Activated naive CD8-positive, alpha-beta T cell treated with anti-CD3 and anti-CD28 coated beads, Interleukin-2, amount 10 ng/mL, durations not matched to agents 7 days and 5 days (primary cell): ENCODE measurements around the gene PPP2R2C. TPM values are rescaled to one million over a fixed set of nuclear protein-coding genes. Genes with fewer than 3 reads are reported as not detected.

Source experiments
- ATAC-seq: fragments of 150-1000 bp; cut with Tn5 transposase; one replicate; pipeline ENCODE4 v1.10.0; 2021; ENCODE audit warnings: low read depth, moderate library complexity
- POLR2A ChIA-PET: fragments of 350-600 bp; sonication (Branson Sonifier 250); formaldehyde crosslinking; loops from one replicate; lab custom pipeline; 2021; ENCODE audit warnings: antibody characterized with exemption; lab: Charles Lee
- DNase-seq: peaks from one replicate; pipeline ENCODE4 v3.0.0; 2021
- H3K27ac Mint-ChIP-seq: one replicate; pipeline ENCODE4 v1.8.0; 2022; ENCODE audit warnings: mild to moderate bottlenecking, mixed read lengths
- H3K27me3 Mint-ChIP-seq: one replicate; pipeline ENCODE4 v1.8.0; 2022; ENCODE audit warnings: mild to moderate bottlenecking, moderate library complexity, mixed read lengths
- H3K36me3 Mint-ChIP-seq: one replicate; pipeline ENCODE4 v1.8.0; 2021; ENCODE audit warnings: mild to moderate bottlenecking, mixed read lengths
- H3K4me1 Mint-ChIP-seq: one replicate; pipeline ENCODE4 v1.8.0; 2021; ENCODE audit warnings: mixed read lengths
- H3K4me3 Mint-ChIP-seq: one replicate; pipeline ENCODE4 v1.8.0; 2022; ENCODE audit warnings: mild to moderate bottlenecking, moderate library complexity, mixed read lengths
- H3K9me3 Mint-ChIP-seq: one replicate; pipeline ENCODE4 v1.8.0; 2021; ENCODE audit warnings: mixed read lengths
- total RNA-seq, 2 experiments: library from RNA; stranded (reverse); gene quantifications; one replicate each; pipeline ENCODE4 v1.2.3, GENCODE V29; 2021

Gene PPP2R2C
- total RNA-seq, 2 experiments from 2014 or later, result not detected

DNA sequence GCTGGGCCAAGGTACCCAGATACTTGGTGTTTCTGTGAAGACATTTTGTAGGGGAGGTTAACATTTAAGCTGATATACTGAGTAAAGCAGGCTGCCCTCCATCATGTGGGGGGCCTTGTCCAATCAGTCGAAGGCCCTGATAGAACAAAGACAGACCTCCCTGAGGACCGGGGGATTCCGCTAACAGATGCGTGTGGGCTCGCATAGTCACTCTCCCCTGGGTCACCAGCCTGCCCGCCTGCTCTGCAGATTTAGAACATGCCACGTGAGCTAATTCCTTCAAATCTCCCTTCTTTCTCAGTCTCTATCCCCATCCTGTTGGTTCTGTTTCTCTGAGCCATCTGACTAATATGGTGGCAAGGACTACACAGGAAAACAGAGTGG lies 142.0 kb downstream of the PPP2R2C start:
- peaks cover 25% of the 10 kb centered on the region for H3K27me3 Mint-ChIP-seq
- DNase-seq, result no peak
- no peak for ATAC-seq
- no peak overlapping the region for H3K27ac Mint-ChIP-seq
- POLR2A ChIA-PET, result interaction anchor here (1.3 kb wide), 1 partner anchor 80 kb away, joined by 4 read pairs; no protein-coding TSS in a partner anchor
- no peaks in the 10 kb centered on the region for H3K9me3 Mint-ChIP-seq
- no peak overlapping the region for H3K4me3 Mint-ChIP-seq
- no peaks in the 10 kb centered on the region for H3K36me3 Mint-ChIP-seq
- peaks cover 2% of the 10 kb centered on the region for H3K4me1 Mint-ChIP-seq

GRCh38 chr4:6329478-6330383 lies 142.7 kb downstream of the PPP2R2C start:
- peaks cover 20% of the 10 kb centered on the region for H3K27me3 Mint-ChIP-seq
- H3K27ac Mint-ChIP-seq, result no peak overlapping the region
- ATAC-seq (no peak), DNase-seq (no peak)
- H3K9me3 Mint-ChIP-seq, result no peaks in the 10 kb centered on the region
- H3K4me1 Mint-ChIP-seq, result peaks cover 5% of the 10 kb centered on the region
- POLR2A ChIA-PET, result no interaction called here
- no peaks in the 10 kb centered on the region for H3K36me3 Mint-ChIP-seq
- no peak overlapping the region for H3K4me3 Mint-ChIP-seq

DNA sequence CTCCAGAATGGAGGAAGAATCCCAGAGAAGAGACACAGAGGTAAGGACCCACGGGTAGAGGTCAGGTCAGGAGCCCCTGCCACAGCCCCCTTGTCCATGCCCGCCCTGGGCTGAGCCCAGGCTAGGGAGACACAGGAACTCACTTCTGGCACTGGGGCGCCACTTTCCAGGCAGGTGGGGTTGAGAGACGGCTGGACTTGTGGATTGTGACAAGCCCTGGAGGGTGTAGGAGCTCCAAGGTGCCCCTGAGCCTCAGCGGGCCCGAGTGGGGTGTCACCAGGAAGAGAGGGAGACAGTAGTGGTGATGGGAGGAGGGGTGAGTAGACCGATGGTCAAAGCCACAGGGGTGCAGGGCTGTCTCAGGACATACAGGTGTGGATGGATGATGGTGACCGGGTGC lies 143.9 kb downstream of the PPP2R2C start:
- Mint-ChIP-seq H3K27ac (no peak overlapping the region), H3K4me3 (no peak overlapping the region), H3K36me3 (no peaks in the 10 kb centered on the region), H3K27me3 (peaks cover 29% of the 10 kb centered on the region), H3K9me3 (no peaks in the 10 kb centered on the region), H3K4me1 (peaks cover 6% of the 10 kb centered on the region)
- DNase-seq (no peak), ATAC-seq (no peak)
- POLR2A ChIA-PET, result interaction anchor here (1.3 kb wide), 1 partner anchor 64 kb away, joined by 4 read pairs; no protein-coding TSS in a partner anchor

GRCh38 chr4:6327220-6327917 lies 145.0 kb downstream of the PPP2R2C start:
- POLR2A ChIA-PET, result interaction anchor here (1.0 to 1.3 kb wide), 2 partner anchors 63 to 77 kb away, joined by 3 to 4 read pairs; no protein-coding TSS in a partner anchor
- Mint-ChIP-seq H3K27me3 (peaks cover 33% of the 10 kb centered on the region), H3K36me3 (no peaks in the 10 kb centered on the region)

DNA sequence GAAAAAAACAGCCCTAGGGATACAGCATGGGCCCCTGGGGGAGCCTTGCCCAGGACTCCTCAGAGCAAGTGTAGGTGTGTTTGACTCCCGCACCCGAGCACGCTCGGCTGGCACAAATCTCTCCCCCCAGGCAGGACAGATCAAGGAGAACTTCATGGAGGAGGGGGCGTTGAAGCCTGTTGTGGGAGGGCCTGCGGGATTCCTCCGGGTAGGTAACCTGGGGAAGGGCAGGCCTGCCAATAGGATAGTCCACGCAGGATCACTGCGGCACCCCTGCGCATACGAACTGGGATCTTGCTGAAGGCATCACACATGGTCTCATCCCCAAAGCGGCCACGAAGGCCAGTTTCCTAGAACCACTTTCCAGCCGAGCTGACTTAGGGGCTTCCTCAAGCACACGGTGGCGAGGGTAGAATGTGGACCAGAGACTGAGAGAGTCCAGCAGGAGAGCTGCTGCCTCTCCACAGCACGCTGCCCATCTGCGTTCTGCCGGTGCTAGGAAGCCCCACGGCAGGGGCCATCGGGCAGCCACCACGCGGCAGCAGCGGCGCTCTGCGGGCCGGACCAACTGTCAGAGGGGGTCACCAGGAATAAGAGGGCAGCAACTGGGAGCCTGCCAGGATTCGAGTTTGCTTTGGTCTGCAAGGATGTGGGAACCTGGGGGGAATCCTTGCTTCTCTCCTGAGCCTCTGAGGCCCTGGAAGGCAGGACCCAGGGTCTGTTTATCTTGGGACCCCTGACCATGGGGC lies 145.9 kb downstream of the PPP2R2C start:
- DNase-seq (no peak), ATAC-seq (no peak)
- Mint-ChIP-seq H3K4me3 (no peak overlapping the region), H3K9me3 (no peaks in the 10 kb centered on the region), H3K27me3 (peaks cover 36% of the 10 kb centered on the region), H3K36me3 (no peaks in the 10 kb centered on the region), H3K4me1 (peaks cover 10% of the 10 kb centered on the region), H3K27ac (no peak overlapping the region)
- POLR2A ChIA-PET, result no interaction called here

More at GRCh38 chr4:6327220-6327917, 145.0 kb downstream of the PPP2R2C start:
- no peaks in the 10 kb centered on the region for H3K9me3 Mint-ChIP-seq
- ATAC-seq, result peak; percentile 73
- peaks cover 10% of the 10 kb centered on the region for H3K4me1 Mint-ChIP-seq
- no peak overlapping the region for H3K27ac Mint-ChIP-seq
- H3K4me3 Mint-ChIP-seq, result no peak overlapping the region
- DNase-seq, result peak; percentile 86

DNA sequence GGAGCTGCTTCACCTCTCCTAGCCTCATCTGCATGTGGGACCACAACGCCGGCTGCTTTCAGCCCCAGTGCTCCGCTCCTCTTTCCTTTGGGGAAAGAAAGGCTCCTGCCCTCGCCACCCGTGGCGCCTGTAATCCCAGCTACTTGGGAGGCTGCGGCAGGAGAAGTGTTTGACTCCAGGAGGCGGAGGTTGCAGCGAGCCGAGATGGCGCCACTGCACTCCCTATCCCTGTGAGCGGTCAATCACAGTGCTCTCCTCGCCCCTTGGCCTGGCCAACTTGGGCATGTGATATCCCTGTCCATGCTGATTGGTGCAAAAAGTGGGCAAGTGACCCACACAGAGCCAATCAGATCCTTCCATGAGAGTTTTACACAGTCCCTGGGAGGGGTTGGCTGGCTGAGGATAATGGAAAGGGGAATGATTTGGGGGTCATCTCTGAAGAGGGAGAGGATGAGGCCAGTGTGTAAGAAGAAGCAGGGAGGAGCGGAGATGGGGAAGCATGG lies 146.6 kb downstream of the PPP2R2C start:
- no peaks in the 10 kb centered on the region for H3K9me3 Mint-ChIP-seq
- H3K4me1 Mint-ChIP-seq, result peaks cover 10% of the 10 kb centered on the region
- ATAC-seq (no peak), DNase-seq (no peak)
- H3K4me3 Mint-ChIP-seq, result no peak overlapping the region
- no peak overlapping the region for H3K27ac Mint-ChIP-seq
- H3K27me3 Mint-ChIP-seq, result peaks cover 34% of the 10 kb centered on the region
- POLR2A ChIA-PET, result no interaction called here
- H3K36me3 Mint-ChIP-seq, result no peaks in the 10 kb centered on the region

DNA sequence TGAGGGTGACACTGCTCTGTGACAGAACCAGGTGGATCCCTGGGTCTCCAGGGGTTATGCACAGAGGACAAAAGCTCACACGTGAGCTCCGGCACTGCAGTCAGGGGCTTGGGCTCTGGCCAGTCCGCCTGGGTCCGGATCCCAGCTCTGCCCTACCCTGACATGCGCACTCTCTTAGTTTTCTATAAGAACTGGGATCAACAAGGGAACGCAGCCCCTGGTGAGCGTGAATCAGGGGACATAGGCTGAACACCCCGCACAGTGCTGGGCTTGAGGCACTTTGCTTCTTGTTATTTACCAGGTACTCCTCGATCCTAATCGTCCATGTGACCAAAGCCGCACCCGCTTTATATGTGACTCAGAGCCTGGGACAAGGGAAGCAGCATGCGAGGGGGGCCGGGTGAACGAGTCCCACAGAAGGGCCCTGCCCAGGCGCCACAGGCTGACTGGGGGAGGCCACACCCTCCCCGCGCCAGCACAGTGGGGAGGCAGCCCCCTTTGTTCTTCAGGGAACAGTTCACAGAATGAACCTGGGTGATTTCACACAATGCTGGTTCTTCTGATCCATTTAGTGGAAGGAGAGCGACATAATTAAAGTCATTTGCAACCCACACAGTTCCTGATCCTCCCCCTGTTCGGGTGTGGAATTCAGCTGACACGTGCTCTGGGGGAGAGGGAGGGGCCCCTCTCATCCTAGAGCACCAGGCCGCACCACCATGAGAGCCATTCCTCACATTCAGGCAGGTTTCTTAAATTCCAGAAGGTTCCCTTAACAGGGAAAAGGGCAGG lies 147.2 kb downstream of the PPP2R2C start:
- Mint-ChIP-seq H3K4me3 (no peak overlapping the region), H3K9me3 (no peaks in the 10 kb centered on the region), H3K27ac (no peak overlapping the region), H3K4me1 (peaks cover 11% of the 10 kb centered on the region), H3K27me3 (peaks cover 34% of the 10 kb centered on the region), H3K36me3 (no peaks in the 10 kb centered on the region)
- ATAC-seq, result peak; percentile 11
- POLR2A ChIA-PET, result no interaction called here
- no peak for DNase-seq

GRCh38 chr4:6324461-6324998 lies 147.9 kb downstream of the PPP2R2C start:
- ATAC-seq (no peak), DNase-seq (no peak)
- H3K27me3 Mint-ChIP-seq, result peaks cover 33% of the 10 kb centered on the region
- H3K4me3 Mint-ChIP-seq, result peak overlapping the region; percentile 44
- POLR2A ChIA-PET, result no interaction called here
- no peaks in the 10 kb centered on the region for H3K9me3 Mint-ChIP-seq
- H3K4me1 Mint-ChIP-seq, result peaks cover 11% of the 10 kb centered on the region
- no peaks in the 10 kb centered on the region for H3K36me3 Mint-ChIP-seq
- H3K27ac Mint-ChIP-seq, result no peak overlapping the region

DNA sequence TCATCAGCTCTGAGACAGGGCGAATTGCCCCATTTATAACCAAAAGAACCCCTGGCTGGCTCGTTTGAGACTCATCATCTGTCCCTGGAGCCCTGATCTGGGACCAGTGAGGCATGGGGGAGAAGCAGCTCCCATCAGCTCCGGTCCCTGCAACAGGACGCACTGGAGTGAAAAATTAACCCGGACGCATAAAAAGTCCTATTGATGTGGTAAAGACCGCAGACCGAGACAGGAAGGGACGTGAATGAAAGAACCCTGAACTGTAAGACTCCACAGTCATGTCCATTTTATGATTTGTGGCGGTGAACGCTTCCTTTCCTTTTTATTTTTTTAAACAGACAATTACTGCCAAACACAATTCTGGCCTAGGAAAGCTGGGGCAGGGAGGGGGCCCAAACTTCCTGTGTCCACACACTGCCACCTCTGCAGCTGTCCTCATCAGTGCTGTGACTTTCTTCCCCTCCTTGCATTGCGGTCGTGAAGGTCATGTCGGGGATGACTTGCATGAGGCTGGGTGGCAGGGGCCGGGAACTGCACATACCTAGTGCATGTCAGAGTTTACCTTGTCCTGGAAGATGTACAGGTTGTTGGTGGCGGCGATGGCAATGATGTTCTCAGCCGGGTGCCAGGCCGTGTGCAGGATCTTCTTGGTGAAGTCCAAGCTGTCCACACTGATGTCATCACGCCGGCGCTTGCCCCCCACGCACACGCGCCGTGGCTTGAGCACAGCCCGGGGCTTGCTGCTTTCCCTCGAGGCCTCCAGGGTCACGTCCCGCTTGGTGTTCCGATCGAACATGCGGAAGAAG lies 149.4 kb downstream of the PPP2R2C start:
- no peaks in the 10 kb centered on the region for H3K36me3 Mint-ChIP-seq
- no peak for DNase-seq
- H3K27ac Mint-ChIP-seq, result no peak overlapping the region
- H3K9me3 Mint-ChIP-seq, result no peaks in the 10 kb centered on the region
- H3K4me3 Mint-ChIP-seq, result no peak overlapping the region
- POLR2A ChIA-PET, result no interaction called here
- ATAC-seq, result no peak
- peaks cover 11% of the 10 kb centered on the region for H3K4me1 Mint-ChIP-seq
- H3K27me3 Mint-ChIP-seq, result peaks cover 23% of the 10 kb centered on the region

DNA sequence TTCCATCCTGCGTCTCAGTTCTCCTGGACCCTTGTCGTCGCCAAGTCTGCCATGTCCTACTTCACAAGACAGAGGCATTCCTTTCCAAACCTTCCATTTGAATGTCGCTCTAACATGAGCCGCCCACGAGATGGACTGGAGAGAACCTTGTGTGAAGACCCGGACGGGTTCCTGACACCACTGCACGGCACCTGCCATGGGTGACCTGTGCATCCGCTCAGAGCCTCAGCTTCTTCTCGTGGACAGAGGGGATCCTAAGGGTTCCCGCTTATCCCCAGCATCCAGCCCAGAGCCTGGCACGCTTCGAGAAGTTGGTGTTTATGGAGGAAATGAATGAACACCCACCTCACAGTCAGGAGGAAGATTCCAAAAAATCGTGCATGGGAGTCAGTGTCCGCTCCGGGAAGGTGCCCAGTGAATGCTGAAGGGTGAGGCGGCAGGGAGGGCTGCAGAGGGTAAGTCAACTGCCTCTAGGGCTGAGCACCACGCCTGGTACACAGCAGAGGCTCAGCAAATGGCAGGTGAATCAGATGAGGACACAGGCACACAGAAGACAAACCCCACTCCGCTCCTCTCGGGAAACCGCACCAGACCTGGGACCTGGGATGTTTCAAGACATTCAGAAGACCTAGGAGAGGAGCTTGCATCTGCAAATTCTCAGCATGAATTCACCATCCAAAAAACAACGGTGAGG lies 150.2 kb downstream of the PPP2R2C start:
- peaks cover 11% of the 10 kb centered on the region for H3K4me1 Mint-ChIP-seq
- no peaks in the 10 kb centered on the region for H3K9me3 Mint-ChIP-seq
- POLR2A ChIA-PET, result no interaction called here
- ATAC-seq (no peak), DNase-seq (no peak)
- no peak overlapping the region for H3K4me3 Mint-ChIP-seq
- peaks cover 23% of the 10 kb centered on the region for H3K27me3 Mint-ChIP-seq
- no peak overlapping the region for H3K27ac Mint-ChIP-seq
- no peaks in the 10 kb centered on the region for H3K36me3 Mint-ChIP-seq

GRCh38 chr4:6321361-6321760 lies 151.1 kb downstream of the PPP2R2C start:
- no peak overlapping the region for H3K4me3 Mint-ChIP-seq
- H3K36me3 Mint-ChIP-seq, result no peaks in the 10 kb centered on the region
- H3K27me3 Mint-ChIP-seq, result peaks cover 28% of the 10 kb centered on the region
- H3K9me3 Mint-ChIP-seq, result no peaks in the 10 kb centered on the region
- POLR2A ChIA-PET, result no interaction called here
- H3K4me1 Mint-ChIP-seq, result peaks cover 11% of the 10 kb centered on the region
- no peak for ATAC-seq
- H3K27ac Mint-ChIP-seq, result no peak overlapping the region
- DNase-seq, result no peak
